SK-N-SH (cell line): ENCODE results near the gene ZNF207.

Source experiments
- EP300 ChIP-seq, 2 experiments: IDR thresholded peaks; 2 replicates each; pipeline versions ENCODE4 v1.4.0 to v1.6.1; 2012; ENCODE audit warnings: borderline replicate concordance in 1 of 2, low read depth in 1 of 2, low read length in 1 of 2
- EZH2phosphoT487 ChIP-seq: fragments of 200-600 bp; sonication (generic); IDR thresholded peaks from 2 replicates; pipeline ENCODE4 v1.6.1; 2017; ENCODE audit warnings: low read depth, mixed run types, mild to moderate bottlenecking, antibody characterized with exemption, moderate library complexity, borderline replicate concordance
- JUND ChIP-seq: IDR thresholded peaks from 2 replicates; pipeline ENCODE4 v1.4.0; 2012
- POLR2AphosphoS5 ChIP-seq: IDR thresholded peaks from 2 replicates; pipeline ENCODE4 v1.6.1; 2012; ENCODE audit warnings: low read depth, low read length
- TF ChIP-seq, protein P1 (sequence below): fragments of 200-600 bp; sonication (generic); IDR thresholded peaks from 2 replicates; pipeline ENCODE4 v1.6.1; 2017; ENCODE audit warnings: antibody characterized with exemption, mild to moderate bottlenecking, moderate library complexity
- TF ChIP-seq, protein P2 (sequence below): IDR thresholded peaks from 2 replicates; pipeline ENCODE4 v1.4.0; 2012; ENCODE audit warnings: low read depth
- TF ChIP-seq, protein P3 (sequence below): IDR thresholded peaks from 2 replicates; pipeline ENCODE4 v1.6.1; 2012; ENCODE audit warnings: mild to moderate bottlenecking, low read depth, low read length, moderate library complexity

DNA sequence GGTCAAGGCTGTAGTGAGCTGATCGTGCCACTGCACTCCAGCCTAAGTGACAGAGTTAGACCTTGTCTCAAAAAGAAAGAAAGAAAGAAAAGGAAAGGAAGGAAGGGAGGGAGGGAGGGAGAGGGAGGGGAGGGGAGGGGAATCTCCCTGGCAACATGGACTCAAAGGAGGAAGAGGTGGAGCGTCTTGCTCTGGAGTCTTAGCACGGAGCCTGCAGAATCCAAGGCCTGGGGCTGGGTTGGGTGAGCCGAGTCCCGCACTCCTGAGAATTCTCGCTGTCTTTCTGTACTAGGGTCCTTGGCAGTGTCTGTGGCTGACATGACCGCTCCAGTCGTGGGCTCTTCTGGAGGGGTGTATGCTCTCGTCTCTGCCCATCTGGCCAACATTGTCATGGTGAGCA is 44.9 kb upstream of the ZNF207 start:
- TF ChIP-seq POLR2AphosphoS5 = no peak
- TF ChIP-seq EZH2phosphoT487 = no peak
- TF ChIP-seq, protein P1, sequence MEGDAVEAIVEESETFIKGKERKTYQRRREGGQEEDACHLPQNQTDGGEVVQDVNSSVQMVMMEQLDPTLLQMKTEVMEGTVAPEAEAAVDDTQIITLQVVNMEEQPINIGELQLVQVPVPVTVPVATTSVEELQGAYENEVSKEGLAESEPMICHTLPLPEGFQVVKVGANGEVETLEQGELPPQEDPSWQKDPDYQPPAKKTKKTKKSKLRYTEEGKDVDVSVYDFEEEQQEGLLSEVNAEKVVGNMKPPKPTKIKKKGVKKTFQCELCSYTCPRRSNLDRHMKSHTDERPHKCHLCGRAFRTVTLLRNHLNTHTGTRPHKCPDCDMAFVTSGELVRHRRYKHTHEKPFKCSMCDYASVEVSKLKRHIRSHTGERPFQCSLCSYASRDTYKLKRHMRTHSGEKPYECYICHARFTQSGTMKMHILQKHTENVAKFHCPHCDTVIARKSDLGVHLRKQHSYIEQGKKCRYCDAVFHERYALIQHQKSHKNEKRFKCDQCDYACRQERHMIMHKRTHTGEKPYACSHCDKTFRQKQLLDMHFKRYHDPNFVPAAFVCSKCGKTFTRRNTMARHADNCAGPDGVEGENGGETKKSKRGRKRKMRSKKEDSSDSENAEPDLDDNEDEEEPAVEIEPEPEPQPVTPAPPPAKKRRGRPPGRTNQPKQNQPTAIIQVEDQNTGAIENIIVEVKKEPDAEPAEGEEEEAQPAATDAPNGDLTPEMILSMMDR = no peak
- TF ChIP-seq, protein P2, sequence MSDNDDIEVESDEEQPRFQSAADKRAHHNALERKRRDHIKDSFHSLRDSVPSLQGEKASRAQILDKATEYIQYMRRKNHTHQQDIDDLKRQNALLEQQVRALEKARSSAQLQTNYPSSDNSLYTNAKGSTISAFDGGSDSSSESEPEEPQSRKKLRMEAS = no peak
- TF ChIP-seq, protein P3, sequence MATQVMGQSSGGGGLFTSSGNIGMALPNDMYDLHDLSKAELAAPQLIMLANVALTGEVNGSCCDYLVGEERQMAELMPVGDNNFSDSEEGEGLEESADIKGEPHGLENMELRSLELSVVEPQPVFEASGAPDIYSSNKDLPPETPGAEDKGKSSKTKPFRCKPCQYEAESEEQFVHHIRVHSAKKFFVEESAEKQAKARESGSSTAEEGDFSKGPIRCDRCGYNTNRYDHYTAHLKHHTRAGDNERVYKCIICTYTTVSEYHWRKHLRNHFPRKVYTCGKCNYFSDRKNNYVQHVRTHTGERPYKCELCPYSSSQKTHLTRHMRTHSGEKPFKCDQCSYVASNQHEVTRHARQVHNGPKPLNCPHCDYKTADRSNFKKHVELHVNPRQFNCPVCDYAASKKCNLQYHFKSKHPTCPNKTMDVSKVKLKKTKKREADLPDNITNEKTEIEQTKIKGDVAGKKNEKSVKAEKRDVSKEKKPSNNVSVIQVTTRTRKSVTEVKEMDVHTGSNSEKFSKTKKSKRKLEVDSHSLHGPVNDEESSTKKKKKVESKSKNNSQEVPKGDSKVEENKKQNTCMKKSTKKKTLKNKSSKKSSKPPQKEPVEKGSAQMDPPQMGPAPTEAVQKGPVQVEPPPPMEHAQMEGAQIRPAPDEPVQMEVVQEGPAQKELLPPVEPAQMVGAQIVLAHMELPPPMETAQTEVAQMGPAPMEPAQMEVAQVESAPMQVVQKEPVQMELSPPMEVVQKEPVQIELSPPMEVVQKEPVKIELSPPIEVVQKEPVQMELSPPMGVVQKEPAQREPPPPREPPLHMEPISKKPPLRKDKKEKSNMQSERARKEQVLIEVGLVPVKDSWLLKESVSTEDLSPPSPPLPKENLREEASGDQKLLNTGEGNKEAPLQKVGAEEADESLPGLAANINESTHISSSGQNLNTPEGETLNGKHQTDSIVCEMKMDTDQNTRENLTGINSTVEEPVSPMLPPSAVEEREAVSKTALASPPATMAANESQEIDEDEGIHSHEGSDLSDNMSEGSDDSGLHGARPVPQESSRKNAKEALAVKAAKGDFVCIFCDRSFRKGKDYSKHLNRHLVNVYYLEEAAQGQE = no peak
- TF ChIP-seq EP300 (IDR thresholded peaks at IDR 0.05; ENCODE audit: borderline replicate concordance in 1 of 2, low read depth in 1 of 2, low read length in 1 of 2) = no peak
- TF ChIP-seq JUND = no peak
